Measurements from ENCODE around the gene SYTL4. TPM values are rescaled to one million over a fixed set of nuclear protein-coding genes. Genes with fewer than 3 reads are reported as not detected.

Gene SYTL4
- total and polyA plus RNA-seq, 2 experiments from 2014 or later: 0.28 TPM; not detected in 1

DNA sequence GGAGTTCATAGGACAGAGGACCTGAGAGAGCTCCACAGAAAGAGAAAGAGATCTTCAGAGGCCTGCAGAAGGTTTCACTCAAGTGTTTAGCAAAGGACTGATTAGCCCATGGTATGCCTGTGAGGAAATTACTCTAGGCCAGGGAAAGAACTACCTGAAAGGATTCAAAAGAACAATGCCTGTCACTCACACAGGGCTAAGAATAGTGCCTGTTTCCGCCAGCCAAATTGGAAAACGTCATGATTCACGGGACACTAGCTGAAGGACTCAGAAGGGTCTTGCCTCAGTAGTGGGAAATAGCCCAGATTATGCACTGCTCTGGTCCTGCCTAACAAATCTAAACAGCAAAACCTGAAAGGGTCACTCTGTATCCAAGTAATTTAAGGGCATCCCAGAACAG is 21.1 kb downstream of the SYTL4 start (continued):
- TF ChIP-seq, protein P1, sequence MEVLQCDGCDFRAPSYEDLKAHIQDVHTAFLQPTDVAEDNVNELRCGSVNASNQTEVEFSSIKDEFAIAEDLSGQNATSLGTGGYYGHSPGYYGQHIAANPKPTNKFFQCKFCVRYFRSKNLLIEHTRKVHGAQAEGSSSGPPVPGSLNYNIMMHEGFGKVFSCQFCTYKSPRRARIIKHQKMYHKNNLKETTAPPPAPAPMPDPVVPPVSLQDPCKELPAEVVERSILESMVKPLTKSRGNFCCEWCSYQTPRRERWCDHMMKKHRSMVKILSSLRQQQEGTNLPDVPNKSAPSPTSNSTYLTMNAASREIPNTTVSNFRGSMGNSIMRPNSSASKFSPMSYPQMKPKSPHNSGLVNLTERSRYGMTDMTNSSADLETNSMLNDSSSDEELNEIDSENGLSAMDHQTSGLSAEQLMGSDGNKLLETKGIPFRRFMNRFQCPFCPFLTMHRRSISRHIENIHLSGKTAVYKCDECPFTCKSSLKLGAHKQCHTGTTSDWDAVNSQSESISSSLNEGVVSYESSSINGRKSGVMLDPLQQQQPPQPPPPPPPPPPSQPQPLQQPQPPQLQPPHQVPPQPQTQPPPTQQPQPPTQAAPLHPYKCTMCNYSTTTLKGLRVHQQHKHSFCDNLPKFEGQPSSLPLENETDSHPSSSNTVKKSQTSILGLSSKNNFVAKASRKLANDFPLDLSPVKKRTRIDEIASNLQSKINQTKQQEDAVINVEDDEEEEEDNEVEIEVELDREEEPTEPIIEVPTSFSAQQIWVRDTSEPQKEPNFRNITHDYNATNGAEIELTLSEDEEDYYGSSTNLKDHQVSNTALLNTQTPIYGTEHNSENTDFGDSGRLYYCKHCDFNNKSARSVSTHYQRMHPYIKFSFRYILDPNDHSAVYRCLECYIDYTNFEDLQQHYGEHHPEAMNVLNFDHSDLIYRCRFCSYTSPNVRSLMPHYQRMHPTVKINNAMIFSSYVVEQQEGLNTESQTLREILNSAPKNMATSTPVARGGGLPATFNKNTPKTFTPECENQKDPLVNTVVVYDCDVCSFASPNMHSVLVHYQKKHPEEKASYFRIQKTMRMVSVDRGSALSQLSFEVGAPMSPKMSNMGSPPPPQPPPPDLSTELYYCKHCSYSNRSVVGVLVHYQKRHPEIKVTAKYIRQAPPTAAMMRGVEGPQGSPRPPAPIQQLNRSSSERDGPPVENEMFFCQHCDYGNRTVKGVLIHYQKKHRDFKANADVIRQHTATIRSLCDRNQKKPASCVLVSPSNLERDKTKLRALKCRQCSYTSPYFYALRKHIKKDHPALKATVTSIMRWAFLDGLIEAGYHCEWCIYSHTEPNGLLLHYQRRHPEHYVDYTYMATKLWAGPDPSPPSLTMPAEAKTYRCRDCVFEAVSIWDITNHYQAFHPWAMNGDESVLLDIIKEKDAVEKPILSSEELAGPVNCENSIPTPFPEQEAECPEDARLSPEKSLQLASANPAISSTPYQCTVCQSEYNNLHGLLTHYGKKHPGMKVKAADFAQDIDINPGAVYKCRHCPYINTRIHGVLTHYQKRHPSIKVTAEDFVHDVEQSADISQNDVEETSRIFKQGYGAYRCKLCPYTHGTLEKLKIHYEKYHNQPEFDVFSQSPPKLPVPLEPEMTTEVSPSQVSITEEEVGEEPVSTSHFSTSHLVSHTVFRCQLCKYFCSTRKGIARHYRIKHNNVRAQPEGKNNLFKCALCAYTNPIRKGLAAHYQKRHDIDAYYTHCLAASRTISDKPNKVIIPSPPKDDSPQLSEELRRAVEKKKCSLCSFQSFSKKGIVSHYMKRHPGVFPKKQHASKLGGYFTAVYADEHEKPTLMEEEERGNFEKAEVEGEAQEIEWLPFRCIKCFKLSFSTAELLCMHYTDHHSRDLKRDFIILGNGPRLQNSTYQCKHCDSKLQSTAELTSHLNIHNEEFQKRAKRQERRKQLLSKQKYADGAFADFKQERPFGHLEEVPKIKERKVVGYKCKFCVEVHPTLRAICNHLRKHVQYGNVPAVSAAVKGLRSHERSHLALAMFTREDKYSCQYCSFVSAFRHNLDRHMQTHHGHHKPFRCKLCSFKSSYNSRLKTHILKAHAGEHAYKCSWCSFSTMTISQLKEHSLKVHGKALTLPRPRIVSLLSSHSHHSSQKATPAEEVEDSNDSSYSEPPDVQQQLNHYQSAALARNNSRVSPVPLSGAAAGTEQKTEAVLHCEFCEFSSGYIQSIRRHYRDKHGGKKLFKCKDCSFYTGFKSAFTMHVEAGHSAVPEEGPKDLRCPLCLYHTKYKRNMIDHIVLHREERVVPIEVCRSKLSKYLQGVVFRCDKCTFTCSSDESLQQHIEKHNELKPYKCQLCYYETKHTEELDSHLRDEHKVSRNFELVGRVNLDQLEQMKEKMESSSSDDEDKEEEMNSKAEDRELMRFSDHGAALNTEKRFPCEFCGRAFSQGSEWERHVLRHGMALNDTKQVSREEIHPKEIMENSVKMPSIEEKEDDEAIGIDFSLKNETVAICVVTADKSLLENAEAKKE (CRISPR knock-in tag; IDR thresholded peaks at IDR 0.05): no peak
- TF ChIP-seq ETS1 (IDR thresholded peaks at IDR 0.05) (no peak), EZH2 (IDR thresholded peaks at IDR 0.05; ENCODE audit: low read depth, unreplicated experiment) (no peak), JUNB (IDR thresholded peaks at IDR 0.05; ENCODE audit: unreplicated experiment) (no peak), CREB1 (CRISPR knock-in tag; IDR thresholded peaks at IDR 0.05; ENCODE audit: low read depth) (no peak)

DNA sequence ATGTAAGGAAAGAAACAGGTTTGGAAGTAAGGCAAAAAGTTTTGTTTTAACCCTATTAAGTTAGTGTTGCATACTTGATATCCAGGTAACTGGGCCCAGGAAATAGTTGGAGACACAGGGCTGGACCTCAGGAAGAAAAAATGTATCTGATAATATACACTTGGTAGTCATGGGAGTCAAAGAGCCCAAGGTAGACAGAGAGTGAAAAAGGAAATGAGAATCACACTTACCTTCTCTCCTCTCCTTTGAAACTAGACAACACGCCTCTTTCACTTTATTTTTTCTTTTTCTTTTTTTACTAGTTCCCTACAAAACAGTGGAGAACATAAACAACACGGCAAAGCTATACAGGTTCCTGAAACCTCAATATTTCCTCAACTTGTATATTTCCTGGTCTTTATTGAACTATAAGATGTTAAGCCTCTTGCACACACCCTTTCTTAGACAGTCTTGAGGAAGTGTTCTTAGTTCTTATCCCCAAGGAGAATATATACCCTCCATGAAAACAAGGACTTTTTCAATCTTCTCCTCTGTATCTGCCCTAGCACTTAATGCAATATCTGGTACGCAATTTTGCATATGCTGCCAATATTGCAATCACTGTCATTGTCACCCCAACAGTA is 27.2 kb downstream of the SYTL4 start:
- Mint-ChIP-seq H3K4me3 (no peak overlapping the region), H3K36me3 (ENCODE audit: low read depth) (no peaks in the 10 kb centered on the region), H3K27me3 (ENCODE audit: insufficient read depth, low read depth, poor library complexity) (peaks cover 2% of the 10 kb centered on the region), H3K9me3 (no peaks in the 10 kb centered on the region), H3K4me1 (no peaks in the 10 kb centered on the region), H3K27ac (no peak overlapping the region)
- Histone ChIP-seq H2AFZ (no peak overlapping the region), H3K4me2 (no peak overlapping the region), H3K9me2 (ENCODE audit: insufficient read depth) (no peaks in the 10 kb centered on the region), H4K20me1 (replicated peaks; ENCODE audit: insufficient read depth) (no peaks in the 10 kb centered on the region), H3K36me3 (ENCODE audit: insufficient read depth) (no peaks in the 10 kb centered on the region), H3K27ac (ENCODE audit: low read depth) (no peak overlapping the region), H3F3A (replicated peaks; ENCODE audit: low read depth) (no peaks in the 10 kb centered on the region), H3K4me3 (no peak overlapping the region), H3K79me2 (replicated peaks; ENCODE audit: insufficient read depth) (no peaks in the 10 kb centered on the region), H3K4me1 (ENCODE audit: insufficient read depth) (no peaks in the 10 kb centered on the region), H3K27me3 (ENCODE audit: insufficient read depth) (no peaks in the 10 kb centered on the region)
- DNase-seq (ENCODE audit: low spot score): no peak
- no peak for TF ChIP-seq EZH2 (IDR thresholded peaks at IDR 0.05; ENCODE audit: low read depth, unreplicated experiment)
- ATAC-seq: no peak
